Lower leg skin (tissue), 4 donors: Measurements from ENCODE around the gene TTLL3. TPM values are rescaled to one million over a fixed set of nuclear protein-coding genes. Genes with fewer than 3 reads are reported as not detected.
"Not testable (repeated sequence)": the region's sequence is repeated elsewhere in the genome, so short reads cannot be mapped to it uniquely, and the experiment has no call there.

Source experiments
- DNase-seq, 2 donors: peaks; one replicate each; pipeline ENCODE4 v3.0.0-alpha.2; 2019; ENCODE audit warnings: low spot score in 2 of 2
- H3K4me3 ChIP-seq: fragments of 200-600 bp; sonication (generic); 2 replicates; pipeline ENCODE4 v1.5.1; 2017; ENCODE audit warnings: mild to moderate bottlenecking, low read depth; ENCODE audit not compliant: poor library complexity, severe bottlenecking
- POLR2A ChIP-seq, 2 donors: fragments of 450-650 bp; IDR thresholded peaks; one replicate each; pipeline ENCODE4 v1.6.1; 2016 to 2017; ENCODE audit warnings: antibody characterized with exemption in 2 of 2, mild to moderate bottlenecking in 1 of 2, moderate library complexity in 1 of 2
- WGBS, 2 donors: methylation state at CpG; one replicate each; pipeline ENCODE4 v1.1.5; 2018; 5-methylcytosine and 5-hydroxymethylcytosine counted together
- intact Hi-C: fragments of 100-400 bp; cut with DNase I; formaldehyde crosslinking; loops from one replicate; pipeline ENCODE4 v1.15.0; 2023; ENCODE audit warnings: low total_unique reads
- total RNA-seq, 4 donors: library from RNA; depleted of rRNA; stranded (reverse); fragments of >200 nt; gene quantifications; one replicate each; pipeline ENCODE4 v1.1.0, GENCODE V29; 2016
- TF ChIP-seq, protein P1 (sequence below), 3 donors: fragments of 450-650 bp; IDR thresholded peaks; one replicate each; pipeline ENCODE4 v1.5.1; 2016; ENCODE audit warnings: antibody characterized with exemption in 3 of 3, mild to moderate bottlenecking in 3 of 3, moderate library complexity in 2 of 3

Gene TTLL3
- total RNA-seq, 4 donors from 2014 or later = 34.9 to 93.9 (median 54.3) TPM

DNA sequence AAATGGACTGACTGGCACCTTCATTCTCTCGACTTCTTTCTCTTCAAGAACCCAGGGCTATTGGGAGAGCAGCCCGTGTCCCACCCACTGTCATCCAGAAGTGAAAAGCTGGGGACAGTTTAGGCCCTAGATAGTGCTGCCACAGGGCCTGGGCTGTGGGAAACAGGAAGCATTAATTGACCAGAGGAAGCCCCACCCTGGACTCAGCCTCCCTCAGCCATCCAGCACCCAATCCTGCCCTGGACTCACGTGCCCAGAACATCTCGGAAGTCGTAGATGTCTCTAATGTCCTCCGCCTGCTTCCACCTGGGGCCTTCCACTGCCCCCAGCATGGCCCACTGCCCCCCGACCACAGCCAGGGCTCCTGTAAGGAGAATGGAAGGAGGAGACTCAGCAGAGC lies 42.6 kb upstream of the TTLL3 start:
- WGBS, 2 donors = 59 to 66% methylated on average over 7 of the region's 7 CpGs
- no peak overlapping the region for H3K4me3 ChIP-seq
- TF ChIP-seq POLR2A (IDR thresholded peaks at IDR 0.05) = no peak
- TF ChIP-seq, protein P1, sequence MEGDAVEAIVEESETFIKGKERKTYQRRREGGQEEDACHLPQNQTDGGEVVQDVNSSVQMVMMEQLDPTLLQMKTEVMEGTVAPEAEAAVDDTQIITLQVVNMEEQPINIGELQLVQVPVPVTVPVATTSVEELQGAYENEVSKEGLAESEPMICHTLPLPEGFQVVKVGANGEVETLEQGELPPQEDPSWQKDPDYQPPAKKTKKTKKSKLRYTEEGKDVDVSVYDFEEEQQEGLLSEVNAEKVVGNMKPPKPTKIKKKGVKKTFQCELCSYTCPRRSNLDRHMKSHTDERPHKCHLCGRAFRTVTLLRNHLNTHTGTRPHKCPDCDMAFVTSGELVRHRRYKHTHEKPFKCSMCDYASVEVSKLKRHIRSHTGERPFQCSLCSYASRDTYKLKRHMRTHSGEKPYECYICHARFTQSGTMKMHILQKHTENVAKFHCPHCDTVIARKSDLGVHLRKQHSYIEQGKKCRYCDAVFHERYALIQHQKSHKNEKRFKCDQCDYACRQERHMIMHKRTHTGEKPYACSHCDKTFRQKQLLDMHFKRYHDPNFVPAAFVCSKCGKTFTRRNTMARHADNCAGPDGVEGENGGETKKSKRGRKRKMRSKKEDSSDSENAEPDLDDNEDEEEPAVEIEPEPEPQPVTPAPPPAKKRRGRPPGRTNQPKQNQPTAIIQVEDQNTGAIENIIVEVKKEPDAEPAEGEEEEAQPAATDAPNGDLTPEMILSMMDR (IDR thresholded peaks at IDR 0.05) = no peak
- DNase-seq = no peak
- intact Hi-C loops = no loop called here

DNA sequence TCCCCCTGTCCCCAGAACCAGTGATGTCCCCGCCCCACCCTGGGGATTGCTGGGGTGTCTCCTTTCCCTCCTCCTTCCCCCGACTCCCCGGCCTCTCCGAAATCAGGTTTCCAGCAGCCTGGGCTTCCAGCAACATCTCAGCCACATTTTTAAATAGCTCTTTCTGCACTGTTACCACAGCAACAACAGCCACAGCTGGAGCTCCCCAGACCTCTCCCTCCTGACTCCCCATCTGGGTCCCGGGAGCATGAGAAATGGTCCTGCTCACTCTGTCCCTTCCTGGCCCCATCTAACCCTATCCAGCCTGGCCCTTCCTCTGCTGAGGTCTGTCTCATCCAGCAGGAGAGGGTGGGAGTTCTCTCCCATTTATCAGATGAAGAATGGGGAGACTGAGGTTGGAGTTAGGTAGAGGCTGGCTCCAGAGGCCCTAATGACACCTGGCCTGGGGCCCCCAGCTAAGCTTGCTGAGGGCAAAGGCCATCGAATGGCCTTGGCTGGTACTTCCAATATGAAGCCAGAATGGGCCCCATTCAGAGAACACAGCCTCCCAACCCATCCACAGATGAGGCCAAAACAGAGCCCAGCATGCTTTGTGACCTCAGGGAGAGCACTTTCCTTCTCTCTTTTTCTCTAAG lies 41.8 kb upstream of the TTLL3 start:
- no peak for DNase-seq
- 60 to 62% methylated on average over 6 of the region's 6 CpGs for WGBS, 2 donors
- H3K4me3 ChIP-seq = no peak overlapping the region
- intact Hi-C loops = no loop called here
- TF ChIP-seq POLR2A (IDR thresholded peaks at IDR 0.05) = no peak
- TF ChIP-seq, protein P1 (IDR thresholded peaks at IDR 0.05) = no peak

DNA sequence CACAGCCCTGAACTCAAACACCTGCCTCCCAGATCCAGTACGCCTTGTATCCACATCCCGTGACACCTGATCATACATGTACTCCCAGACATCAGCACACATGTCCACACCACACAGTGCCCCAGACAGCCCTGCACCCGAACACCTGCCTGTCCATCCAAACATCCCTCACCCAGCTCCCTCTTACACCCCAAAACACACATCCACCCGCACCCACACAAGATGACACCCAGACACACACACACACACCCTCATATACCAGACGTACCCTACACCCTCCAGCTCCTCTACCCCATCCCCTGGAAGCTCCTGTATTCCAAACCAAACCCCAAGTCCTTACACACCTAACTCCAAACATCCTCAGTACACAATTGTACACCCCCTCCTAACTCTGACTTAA lies 41.0 kb upstream of the TTLL3 start:
- 72 to 77% methylated on average over 5 of the region's 5 CpGs for WGBS, 2 donors
- no peak for DNase-seq
- intact Hi-C loops = no loop called here

DNA sequence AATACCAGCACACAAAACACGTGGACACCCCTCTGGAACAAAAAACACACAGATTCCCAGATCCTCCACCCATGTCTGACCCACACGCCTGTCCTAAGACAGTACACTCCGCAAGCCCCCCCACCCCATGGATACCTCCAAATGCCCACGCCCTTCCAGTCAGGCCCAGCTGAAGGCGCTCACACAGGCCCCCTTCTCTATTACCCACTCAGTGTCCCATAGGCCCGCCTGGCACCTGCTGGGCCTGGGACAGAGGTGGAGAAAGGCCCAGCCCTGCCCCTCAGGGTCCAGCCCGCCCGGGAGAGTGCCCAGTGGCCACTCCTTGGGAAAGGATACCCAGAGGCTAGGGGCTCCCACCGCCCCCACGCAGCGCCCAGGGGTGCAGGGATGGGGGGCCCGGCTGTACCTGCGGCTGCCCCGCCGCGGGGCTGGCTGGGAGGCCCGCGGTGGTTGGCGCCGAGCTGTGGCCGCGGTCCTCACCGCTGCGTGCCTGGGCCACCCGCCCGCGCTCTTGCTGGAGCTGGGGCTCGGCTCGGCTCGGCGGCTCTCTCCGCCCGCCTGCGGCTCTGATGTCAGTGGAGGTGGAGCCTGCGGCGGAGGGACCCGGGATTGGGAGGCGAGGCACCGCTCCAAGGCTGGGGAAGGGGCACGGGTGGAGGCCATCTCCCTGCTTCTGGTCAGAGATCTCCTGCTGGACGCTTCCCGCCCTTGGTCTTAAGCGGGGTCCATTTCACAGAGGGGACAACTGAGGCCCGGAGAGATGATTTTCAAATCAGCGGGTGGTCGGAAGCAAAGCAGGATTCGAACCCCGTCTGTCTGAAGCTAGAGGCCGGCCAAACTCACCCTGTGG lies 40.4 kb upstream of the TTLL3 start, which contains the start of gene CAMK1:
TSS of gene CAMK1 (minus strand) at position 522 of the 850 bp plus-strand sequence. CDS start 2,198 bp downstream, outside the sequence.
- intact Hi-C loops = no loop called here
- DNase-seq = peak; percentile 52 to 95
- H3K4me3 ChIP-seq = peak within 1 kb of the TSS; percentile 53
- 7 to 9% methylated on average over 28 to 42 of the region's 49 CpGs for WGBS, 2 donors
- no peak for TF ChIP-seq POLR2A (IDR thresholded peaks at IDR 0.05)
- TF ChIP-seq, protein P1 (IDR thresholded peaks at IDR 0.05) = no peak

More for the DNA sequence above, 41.0 kb upstream of the TTLL3 start:
- TF ChIP-seq POLR2A (IDR thresholded peaks at IDR 0.05) = no peak
- TF ChIP-seq, protein P1 (IDR thresholded peaks at IDR 0.05) = no peak
- H3K4me3 ChIP-seq = no peak overlapping the region

DNA sequence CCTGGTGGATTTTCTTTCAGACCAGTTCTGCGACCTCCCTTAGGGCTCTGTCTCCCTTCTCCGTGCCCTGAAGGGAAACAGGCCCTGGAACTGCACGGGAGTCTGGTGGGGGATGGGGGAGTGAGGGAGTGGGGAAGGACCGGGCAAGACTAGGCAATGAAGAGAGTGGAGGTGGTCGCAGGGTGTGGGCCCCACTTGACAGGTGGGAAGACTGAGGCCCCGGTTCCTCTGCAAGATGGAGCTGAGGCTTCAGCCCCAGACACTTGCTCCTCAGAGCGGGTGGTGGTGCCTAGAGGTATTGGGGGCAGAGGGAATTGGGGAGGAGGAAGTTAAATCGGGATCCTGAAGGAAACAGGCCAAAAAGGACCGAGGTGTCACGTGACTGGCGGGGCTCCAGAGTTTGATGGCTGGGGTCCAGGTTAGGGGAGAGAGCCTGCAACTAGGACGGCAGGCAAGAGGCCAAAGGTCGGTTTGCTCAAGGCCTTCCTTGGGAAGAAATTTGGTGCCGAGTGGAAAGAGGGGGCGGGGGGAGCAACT lies 39.7 kb upstream of the TTLL3 start:
- H3K4me3 ChIP-seq = peak overlapping the region; percentile 53
- intact Hi-C loops = no loop called here
- WGBS, 2 donors = 10 to 16% methylated on average over 15 of the region's 15 CpGs
- peak; percentile 78 to 97 for DNase-seq
- TF ChIP-seq, protein P1 (IDR thresholded peaks at IDR 0.05) = no peak
- no peak for TF ChIP-seq POLR2A (IDR thresholded peaks at IDR 0.05)

DNA sequence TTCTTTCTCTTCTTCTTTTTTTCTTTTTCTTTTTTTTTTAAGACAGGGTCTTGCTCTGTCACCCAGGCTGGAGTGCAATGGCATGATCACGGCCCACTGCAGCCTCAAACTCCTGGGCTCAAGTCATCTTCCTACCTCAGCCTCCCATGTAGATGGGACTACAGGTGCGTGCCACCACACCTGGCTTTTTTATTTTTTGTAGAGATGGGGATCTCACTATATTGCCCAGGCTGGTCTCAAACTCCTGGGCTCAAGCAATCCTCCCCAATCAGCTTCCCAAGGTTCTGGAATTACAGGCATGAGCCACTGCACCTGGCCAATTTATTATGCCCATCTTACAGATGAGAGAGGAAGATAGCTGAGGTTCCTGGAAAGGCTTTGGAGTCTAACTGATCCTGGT lies 39.1 kb upstream of the TTLL3 start:
- H3K4me3 ChIP-seq, DNase-seq, intact Hi-C loops: not testable (repeated sequence)
- 91 to 92% methylated on average over 2 of the region's 2 CpGs for WGBS, 2 donors
